ENCODE results near the gene SEC24C. TPM values are rescaled to one million over a fixed set of nuclear protein-coding genes. Genes with fewer than 3 reads are reported as not detected.
A peak's percentile ranks its signal among the peaks of the same experiment; 100 is the strongest.

SEC24C gene
- total and polyA plus RNA-seq, 2 of the 13 experiments (the other 11 are each of a cell fraction or from before 2014, with no cell fraction given), result 63.1 to 66.4 TPM

- TF ChIP-seq ETV6 (CRISPR knock-in tag; conservative IDR thresholded peaks at IDR 0.05) (no peak), ZMYM3 (CRISPR knock-in tag; IDR thresholded peaks at IDR 0.05) (no peak), SRSF1 (optimal IDR thresholded peaks at IDR 0.05; ENCODE audit: low read depth, low read length) (no peak), ZUFSP (CRISPR knock-in tag; IDR thresholded peaks at IDR 0.05; ENCODE audit: borderline replicate concordance) (no peak), MXD4 (CRISPR knock-in tag; IDR thresholded peaks at IDR 0.05) (no peak), PHF20 (CRISPR knock-in tag; IDR thresholded peaks at IDR 0.05) (0 out of 2 replicates have a peak, but pooled peaks have one; percentile 7), ZFP36L2 (CRISPR knock-in tag; IDR thresholded peaks at IDR 0.05) (no peak), ZNF441 (CRISPR knock-in tag; IDR thresholded peaks at IDR 0.05; ENCODE audit: borderline replicate concordance) (0 out of 2 replicates have a peak, but pooled peaks have one; percentile 3), KDM5A (IDR thresholded peaks at IDR 0.05; ENCODE audit: borderline replicate concordance, low read length) (no peak), HINFP (CRISPR knock-in tag; IDR thresholded peaks at IDR 0.05; ENCODE audit: low read depth) (no peak), SNAPC4 (CRISPR knock-in tag; IDR thresholded peaks at IDR 0.05) (no peak), U2AF2 (IDR thresholded peaks at IDR 0.05; ENCODE audit: low read depth, low read length) (no peak), KMT2A (CRISPR knock-in tag; IDR thresholded peaks at IDR 0.05) (peak; percentile 21; the same call in 1 of the 2 replicates), ZNF703 (CRISPR knock-in tag; IDR thresholded peaks at IDR 0.05; ENCODE audit: borderline replicate concordance) (0 out of 2 replicates have a peak, but pooled peaks have one; percentile 44), HNF1B (CRISPR knock-in tag; IDR thresholded peaks at IDR 0.05) (0 out of 2 replicates have a peak, but pooled peaks have one; percentile 4), SMARCC2 (IDR thresholded peaks at IDR 0.05) (no peak), PHF8 (CRISPR knock-in tag; IDR thresholded peaks at IDR 0.05) (0 out of 2 replicates have a peak, but pooled peaks have one; percentile 8), BHLHE40 (IDR thresholded peaks at IDR 0.05; ENCODE audit: low read length) (no peak)
Measured at GRCh38 chr10:73773152-73773879, 29.1 kb downstream of the SEC24C start (continued).

Measured in HepG2 (cell line).